Measurements from ENCODE around the gene NES.

Gene NES

DNA sequence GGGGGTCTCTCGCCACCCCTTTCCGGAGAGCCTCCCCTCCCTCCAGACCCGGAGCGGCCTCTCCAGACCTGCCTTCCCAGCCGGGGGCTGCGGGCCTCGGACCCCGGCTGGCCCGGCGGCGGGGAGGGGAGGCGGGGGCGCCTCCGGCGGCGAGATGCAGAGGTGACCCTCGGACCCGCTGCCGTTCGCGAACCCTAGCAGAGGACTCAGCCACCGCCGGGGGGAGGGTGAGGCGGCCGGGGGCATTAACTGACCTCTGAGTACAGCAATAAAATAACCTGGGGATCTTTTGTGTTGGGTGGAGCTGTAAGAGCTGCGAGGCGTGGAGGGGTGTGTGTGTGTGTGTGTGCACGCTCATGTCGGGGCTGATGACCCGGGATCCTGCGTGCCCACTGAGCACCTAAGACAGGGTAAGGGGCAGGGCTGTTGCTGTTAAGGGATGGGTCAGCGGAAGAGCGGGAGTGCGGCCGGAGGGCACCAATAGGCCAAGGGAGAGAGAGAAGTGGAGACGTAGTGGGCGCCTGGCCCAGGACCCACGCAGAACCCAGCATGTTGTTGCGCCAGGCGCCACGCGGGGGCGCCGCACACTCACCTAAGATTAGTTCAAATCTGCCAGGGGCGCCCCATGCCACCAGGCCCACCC, 51.6 kb downstream of the NES start (continued):
- TF ChIP-seq ZNF510 (tag by site-specific recombination; IDR thresholded peaks at IDR 0.05; ENCODE audit: insufficient replicate concordance) (no peak), SALL2 (tag by site-specific recombination; IDR thresholded peaks at IDR 0.05; ENCODE audit: borderline replicate concordance) (no peak), KLF8 (tag by site-specific recombination; IDR thresholded peaks at IDR 0.05) (peak; percentile 37; the same call in 1 of the 2 replicates), SP2 (tag by site-specific recombination; IDR thresholded peaks at IDR 0.05) (no peak), ZNF366 (tag by site-specific recombination; conservative IDR thresholded peaks at IDR 0.05) (peak; percentile 68), ZNF600 (tag by site-specific recombination; IDR thresholded peaks at IDR 0.05) (no peak), ZFP41 (tag by site-specific recombination; IDR thresholded peaks at IDR 0.05; ENCODE audit: borderline replicate concordance) (no peak), HOXD13 (CRISPR knock-in tag; IDR thresholded peaks at IDR 0.05; ENCODE audit: borderline replicate concordance) (no peak), ZBTB26 (tag by site-specific recombination; optimal IDR thresholded peaks at IDR 0.05) (peak; percentile 45), CTCF (tag by site-specific recombination; IDR thresholded peaks at IDR 0.05) (peak; percentile 88), ZNF324 (tag by site-specific recombination; IDR thresholded peaks at IDR 0.05) (no peak), ZBTB48 (tag by site-specific recombination; IDR thresholded peaks at IDR 0.05) (peak; percentile 83), ZNF398 (tag by site-specific recombination; IDR thresholded peaks at IDR 0.05) (peak; percentile 42; the same call in 1 of the 2 replicates), ZNF596 (tag by site-specific recombination; IDR thresholded peaks at IDR 0.05) (no peak), SCRT1 (tag by site-specific recombination; IDR thresholded peaks at IDR 0.05; ENCODE audit: borderline replicate concordance) (no peak), ZNF37A (tag by site-specific recombination; IDR thresholded peaks at IDR 0.05) (no peak), ZNF202 (tag by site-specific recombination; IDR thresholded peaks at IDR 0.05; ENCODE audit: borderline replicate concordance) (no peak)
- TF ChIP-seq, protein P1, sequence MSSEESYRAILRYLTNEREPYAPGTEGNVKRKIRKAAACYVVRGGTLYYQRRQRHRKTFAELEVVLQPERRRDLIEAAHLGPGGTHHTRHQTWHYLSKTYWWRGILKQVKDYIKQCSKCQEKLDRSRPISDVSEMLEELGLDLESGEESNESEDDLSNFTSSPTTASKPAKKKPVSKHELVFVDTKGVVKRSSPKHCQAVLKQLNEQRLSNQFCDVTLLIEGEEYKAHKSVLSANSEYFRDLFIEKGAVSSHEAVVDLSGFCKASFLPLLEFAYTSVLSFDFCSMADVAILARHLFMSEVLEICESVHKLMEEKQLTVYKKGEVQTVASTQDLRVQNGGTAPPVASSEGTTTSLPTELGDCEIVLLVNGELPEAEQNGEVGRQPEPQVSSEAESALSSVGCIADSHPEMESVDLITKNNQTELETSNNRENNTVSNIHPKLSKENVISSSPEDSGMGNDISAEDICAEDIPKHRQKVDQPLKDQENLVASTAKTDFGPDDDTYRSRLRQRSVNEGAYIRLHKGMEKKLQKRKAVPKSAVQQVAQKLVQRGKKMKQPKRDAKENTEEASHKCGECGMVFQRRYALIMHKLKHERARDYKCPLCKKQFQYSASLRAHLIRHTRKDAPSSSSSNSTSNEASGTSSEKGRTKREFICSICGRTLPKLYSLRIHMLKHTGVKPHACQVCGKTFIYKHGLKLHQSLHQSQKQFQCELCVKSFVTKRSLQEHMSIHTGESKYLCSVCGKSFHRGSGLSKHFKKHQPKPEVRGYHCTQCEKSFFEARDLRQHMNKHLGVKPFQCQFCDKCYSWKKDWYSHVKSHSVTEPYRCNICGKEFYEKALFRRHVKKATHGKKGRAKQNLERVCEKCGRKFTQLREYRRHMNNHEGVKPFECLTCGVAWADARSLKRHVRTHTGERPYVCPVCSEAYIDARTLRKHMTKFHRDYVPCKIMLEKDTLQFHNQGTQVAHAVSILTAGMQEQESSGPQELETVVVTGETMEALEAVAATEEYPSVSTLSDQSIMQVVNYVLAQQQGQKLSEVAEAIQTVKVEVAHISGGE (tag by site-specific recombination; conservative IDR thresholded peaks at IDR 0.05; ENCODE audit: low read depth), result peak; percentile 35; the same call in 1 of the 2 replicates
- TF ChIP-seq, protein P2, sequence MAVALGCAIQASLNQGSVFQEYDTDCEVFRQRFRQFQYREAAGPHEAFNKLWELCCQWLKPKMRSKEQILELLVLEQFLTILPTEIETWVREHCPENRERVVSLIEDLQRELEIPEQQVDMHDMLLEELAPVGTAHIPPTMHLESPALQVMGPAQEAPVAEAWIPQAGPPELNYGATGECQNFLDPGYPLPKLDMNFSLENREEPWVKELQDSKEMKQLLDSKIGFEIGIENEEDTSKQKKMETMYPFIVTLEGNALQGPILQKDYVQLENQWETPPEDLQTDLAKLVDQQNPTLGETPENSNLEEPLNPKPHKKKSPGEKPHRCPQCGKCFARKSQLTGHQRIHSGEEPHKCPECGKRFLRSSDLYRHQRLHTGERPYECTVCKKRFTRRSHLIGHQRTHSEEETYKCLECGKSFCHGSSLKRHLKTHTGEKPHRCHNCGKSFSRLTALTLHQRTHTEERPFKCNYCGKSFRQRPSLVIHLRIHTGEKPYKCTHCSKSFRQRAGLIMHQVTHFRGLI (tag by site-specific recombination; IDR thresholded peaks at IDR 0.05), result no peak
- TF ChIP-seq, protein P3, sequence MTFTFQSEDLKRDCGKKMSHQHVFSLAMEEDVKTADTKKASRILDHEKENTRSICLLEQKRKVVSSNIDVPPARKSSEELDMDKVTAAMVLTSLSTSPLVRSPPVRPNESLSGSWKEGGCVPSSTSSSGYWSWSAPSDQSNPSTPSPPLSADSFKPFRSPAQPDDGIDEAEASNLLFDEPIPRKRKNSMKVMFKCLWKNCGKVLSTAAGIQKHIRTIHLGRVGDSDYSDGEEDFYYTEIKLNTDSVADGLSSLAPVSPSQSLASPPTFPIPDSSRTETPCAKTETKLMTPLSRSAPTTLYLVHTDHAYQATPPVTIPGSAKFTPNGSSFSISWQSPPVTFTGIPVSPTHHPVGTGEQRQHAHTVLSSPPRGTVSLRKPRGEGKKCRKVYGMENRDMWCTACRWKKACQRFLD (tag by site-specific recombination; IDR thresholded peaks at IDR 0.05), result no peak
- TF ChIP-seq, protein P4, sequence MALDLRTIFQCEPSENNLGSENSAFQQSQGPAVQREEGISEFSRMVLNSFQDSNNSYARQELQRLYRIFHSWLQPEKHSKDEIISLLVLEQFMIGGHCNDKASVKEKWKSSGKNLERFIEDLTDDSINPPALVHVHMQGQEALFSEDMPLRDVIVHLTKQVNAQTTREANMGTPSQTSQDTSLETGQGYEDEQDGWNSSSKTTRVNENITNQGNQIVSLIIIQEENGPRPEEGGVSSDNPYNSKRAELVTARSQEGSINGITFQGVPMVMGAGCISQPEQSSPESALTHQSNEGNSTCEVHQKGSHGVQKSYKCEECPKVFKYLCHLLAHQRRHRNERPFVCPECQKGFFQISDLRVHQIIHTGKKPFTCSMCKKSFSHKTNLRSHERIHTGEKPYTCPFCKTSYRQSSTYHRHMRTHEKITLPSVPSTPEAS (tag by site-specific recombination; IDR thresholded peaks at IDR 0.05), result peak; percentile 91

Data from HEK293 (cell line).